ENCODE data around the gene TTC9C.

Gene TTC9C

GRCh38 chr11:62709247-62710000 is 18.9 kb upstream of the TTC9C start:
- CTCF ChIA-PET, result interaction anchor here (0.6 to 4.1 kb wide), 9 partner anchors 11 to 77 kb away, joined by 3 to 20 read pairs (median 5); no protein-coding TSS in a partner anchor
- peaks cover 9 to 44% (median 24%) of the 10 kb centered on the region in 4 experiments for H3K36me3 ChIP-seq (ENCODE audit: control insufficient read depth in 4 of 4, insufficient read depth in 4 of 4, low read length in 3 of 4)

GRCh38 chr11:62710001-62710345 is 18.3 kb upstream of the TTC9C start:
- Histone ChIP-seq H3K4me3 (ENCODE audit: control insufficient read depth in 1 of 7, extremely low read depth in 1 of 7, insufficient read depth in 4 of 7, low read depth in 2 of 7, low read length in 6 of 7) (peak overlapping the region; percentile 28 to 90 (median 82)), H3K27me3 (replicated peaks in 2 of 5; ENCODE audit: control insufficient read depth in 4 of 5, insufficient read depth in 5 of 5, low read length in 4 of 5) (no peaks in the 10 kb centered on the region), H3K36me3 (ENCODE audit: control insufficient read depth in 4 of 4, insufficient read depth in 4 of 4, low read length in 3 of 4) (peaks cover 11 to 48% (median 29%) of the 10 kb centered on the region in 4 experiments), H3K27ac (ENCODE audit: insufficient read depth in 1 of 2, low read depth in 1 of 2, low read length in 2 of 2, poor library complexity in 1 of 2, severe bottlenecking in 2 of 2) (peak overlapping the region; percentile 93 to 97), H3K9me3 (ENCODE audit: control extremely low read depth in 1 of 5, control insufficient read depth in 4 of 5, insufficient read depth in 2 of 5, low read depth in 1 of 5, low read length in 4 of 5) (no peaks in the 10 kb centered on the region), H3K4me1 (ENCODE audit: control extremely low read depth in 1 of 4, control insufficient read depth in 4 of 4, insufficient read depth in 4 of 4, low read length in 3 of 4) (peaks cover 5 to 50% (median 39%) of the 10 kb centered on the region in 4 experiments)
- ChIA-PET CTCF (interaction anchor here (1.2 to 4.1 kb wide), 4 partner anchors 14 to 61 kb away, joined by 3 to 18 read pairs (median 6); no protein-coding TSS in a partner anchor), POLR2A (interaction anchor here (0.9 to 2.5 kb wide), 5 partner anchors 18 to 131 kb away, joined by 3 to 22 read pairs (median 6); partner anchors contain the start of genes HNRNPUL2, LBHD1, STX5 and TTC9C)
- WGBS (ENCODE audit: insufficient coverage), result 61% methylated on average over 7 of the region's 7 CpGs
- DNase-seq, result no peak

More at GRCh38 chr11:62709247-62710000, 18.9 kb upstream of the TTC9C start:
- WGBS (ENCODE audit: insufficient coverage), result under 1% methylated on average over 41 of the region's 47 CpGs
- Histone ChIP-seq H3K27ac (ENCODE audit: insufficient read depth in 1 of 2, low read depth in 1 of 2, low read length in 2 of 2, poor library complexity in 1 of 2, severe bottlenecking in 2 of 2) (peak overlapping the region; percentile 93 to 97), H3K9me3 (ENCODE audit: control extremely low read depth in 1 of 5, control insufficient read depth in 4 of 5, insufficient read depth in 2 of 5, low read depth in 1 of 5, low read length in 4 of 5) (no peaks in the 10 kb centered on the region), H3K4me1 (ENCODE audit: control extremely low read depth in 1 of 4, control insufficient read depth in 4 of 4, insufficient read depth in 4 of 4, low read length in 3 of 4) (peaks cover 8 to 56% (median 44%) of the 10 kb centered on the region in 4 experiments), H3K4me3 (ENCODE audit: control insufficient read depth in 1 of 7, extremely low read depth in 1 of 7, insufficient read depth in 4 of 7, low read depth in 2 of 7, low read length in 6 of 7) (peak overlapping the region; percentile 61 to 90 (median 82)), H3K27me3 (replicated peaks in 2 of 5; ENCODE audit: control insufficient read depth in 4 of 5, insufficient read depth in 5 of 5, low read length in 4 of 5) (no peaks in the 10 kb centered on the region)
- DNase-seq, result peak; percentile 99 to 100 (median 100)
- POLR2A ChIA-PET, result interaction anchor here (0.9 to 2.5 kb wide), 6 partner anchors 18 to 132 kb away, joined by 3 to 22 read pairs (median 6); partner anchors contain the start of genes HNRNPUL2, LBHD1, STX5 and TTC9C

GRCh38 chr11:62712276-62712812 is 15.9 kb upstream of the TTC9C start:
- Histone ChIP-seq H3K4me1 (ENCODE audit: control extremely low read depth in 1 of 4, control insufficient read depth in 4 of 4, insufficient read depth in 4 of 4, low read length in 3 of 4) (peaks cover 2 to 32% (median 23%) of the 10 kb centered on the region in 4 experiments), H3K27me3 (replicated peaks in 2 of 5; ENCODE audit: control insufficient read depth in 4 of 5, insufficient read depth in 5 of 5, low read length in 4 of 5) (no peaks in the 10 kb centered on the region), H3K27ac (ENCODE audit: insufficient read depth in 1 of 2, low read depth in 1 of 2, low read length in 2 of 2, poor library complexity in 1 of 2, severe bottlenecking in 2 of 2) (peak overlapping the region in 1 of 2 experiments; percentile 36), H3K4me3 (ENCODE audit: control insufficient read depth in 1 of 7, extremely low read depth in 1 of 7, insufficient read depth in 4 of 7, low read depth in 2 of 7, low read length in 6 of 7) (no peak overlapping the region), H3K36me3 (ENCODE audit: control insufficient read depth in 4 of 4, insufficient read depth in 4 of 4, low read length in 3 of 4) (peaks cover 24 to 70% (median 52%) of the 10 kb centered on the region in 4 experiments), H3K9me3 (ENCODE audit: control extremely low read depth in 1 of 5, control insufficient read depth in 4 of 5, insufficient read depth in 2 of 5, low read depth in 1 of 5, low read length in 4 of 5) (no peaks in the 10 kb centered on the region)
- DNase-seq, result no peak
- POLR2A ChIA-PET, result interaction anchor here (0.5 kb wide), 1 partner anchor 15 kb away, joined by 3 read pairs; no protein-coding TSS in a partner anchor
- CTCF ChIA-PET, result interaction anchor here (0.8 to 2.5 kb wide), 4 partner anchors 12 to 151 kb away, joined by 3 to 8 read pairs (median 3); no protein-coding TSS in a partner anchor
- WGBS (ENCODE audit: insufficient coverage), result 100% methylated on average over 3 of the region's 6 CpGs

GRCh38 chr11:62712861-62713260 is 15.4 kb upstream of the TTC9C start:
- no peak for DNase-seq
- 90% methylated on average over 3 of the region's 3 CpGs for WGBS (ENCODE audit: insufficient coverage)
- peaks cover 29 to 74% (median 57%) of the 10 kb centered on the region in 4 experiments for H3K36me3 ChIP-seq (ENCODE audit: control insufficient read depth in 4 of 4, insufficient read depth in 4 of 4, low read length in 3 of 4)
- no peaks in the 10 kb centered on the region for H3K27me3 ChIP-seq (replicated peaks in 2 of 5; ENCODE audit: control insufficient read depth in 4 of 5, insufficient read depth in 5 of 5, low read length in 4 of 5)
- ChIA-PET CTCF (interaction anchor here (0.8 to 2.5 kb wide), 4 partner anchors 11 to 151 kb away, joined by 3 to 8 read pairs (median 3); no protein-coding TSS in a partner anchor), POLR2A (interaction anchor here (0.5 kb wide), 1 partner anchor 15 kb away, joined by 3 read pairs; no protein-coding TSS in a partner anchor)
- peaks cover 2 to 27% (median 21%) of the 10 kb centered on the region in 4 experiments for H3K4me1 ChIP-seq (ENCODE audit: control extremely low read depth in 1 of 4, control insufficient read depth in 4 of 4, insufficient read depth in 4 of 4, low read length in 3 of 4)
- H3K9me3 ChIP-seq (ENCODE audit: control extremely low read depth in 1 of 5, control insufficient read depth in 4 of 5, insufficient read depth in 2 of 5, low read depth in 1 of 5, low read length in 4 of 5), result no peaks in the 10 kb centered on the region
- peak overlapping the region in 1 of 2 experiments; percentile 36 for H3K27ac ChIP-seq (ENCODE audit: insufficient read depth in 1 of 2, low read depth in 1 of 2, low read length in 2 of 2, poor library complexity in 1 of 2, severe bottlenecking in 2 of 2)
- H3K4me3 ChIP-seq (ENCODE audit: control insufficient read depth in 1 of 7, extremely low read depth in 1 of 7, insufficient read depth in 4 of 7, low read depth in 2 of 7, low read length in 6 of 7), result no peak overlapping the region

- Histone ChIP-seq H3K9me3 (ENCODE audit: control extremely low read depth in 1 of 5, control insufficient read depth in 4 of 5, insufficient read depth in 2 of 5, low read depth in 1 of 5, low read length in 4 of 5) (no peaks in the 10 kb centered on the region), H3K27ac (ENCODE audit: insufficient read depth in 1 of 2, low read depth in 1 of 2, low read length in 2 of 2, poor library complexity in 1 of 2, severe bottlenecking in 2 of 2) (peak overlapping the region in 1 of 2 experiments; percentile 36), H3K36me3 (ENCODE audit: control insufficient read depth in 4 of 4, insufficient read depth in 4 of 4, low read length in 3 of 4) (peaks cover 29 to 79% (median 62%) of the 10 kb centered on the region in 4 experiments), H3K27me3 (replicated peaks in 2 of 5; ENCODE audit: control insufficient read depth in 4 of 5, insufficient read depth in 5 of 5, low read length in 4 of 5) (no peaks in the 10 kb centered on the region), H3K4me1 (ENCODE audit: control extremely low read depth in 1 of 4, control insufficient read depth in 4 of 4, insufficient read depth in 4 of 4, low read length in 3 of 4) (peaks cover 2 to 22% (median 17%) of the 10 kb centered on the region in 4 experiments), H3K4me3 (ENCODE audit: control insufficient read depth in 1 of 7, extremely low read depth in 1 of 7, insufficient read depth in 4 of 7, low read depth in 2 of 7, low read length in 6 of 7) (no peak overlapping the region)
- POLR2A ChIA-PET, result interaction anchor here (0.5 kb wide), 1 partner anchor 14 kb away, joined by 3 read pairs; no protein-coding TSS in a partner anchor
- no peak for DNase-seq
- 100% methylated on average over 2 of the region's 2 CpGs for WGBS (ENCODE audit: insufficient coverage)
- CTCF ChIA-PET, result interaction anchor here (0.8 to 2.5 kb wide), 3 partner anchors 11 to 150 kb away, joined by 3 to 8 read pairs (median 3); no protein-coding TSS in a partner anchor
Observed at GRCh38 chr11:62713343-62713742, 14.9 kb upstream of the TTC9C start.

GRCh38 chr11:62715150-62716130 is 12.8 kb upstream of the TTC9C start:
- Histone ChIP-seq H3K27ac (ENCODE audit: insufficient read depth in 1 of 2, low read depth in 1 of 2, low read length in 2 of 2, poor library complexity in 1 of 2, severe bottlenecking in 2 of 2) (no peak overlapping the region), H3K27me3 (replicated peaks in 2 of 5; ENCODE audit: control insufficient read depth in 4 of 5, insufficient read depth in 5 of 5, low read length in 4 of 5) (no peaks in the 10 kb centered on the region), H3K4me1 (ENCODE audit: control extremely low read depth in 1 of 4, control insufficient read depth in 4 of 4, insufficient read depth in 4 of 4, low read length in 3 of 4) (peaks cover 0 to 4% (median 2%) of the 10 kb centered on the region in 4 experiments), H3K36me3 (ENCODE audit: control insufficient read depth in 4 of 4, insufficient read depth in 4 of 4, low read length in 3 of 4) (peaks cover 40 to 93% (median 78%) of the 10 kb centered on the region in 4 experiments), H3K4me3 (ENCODE audit: control insufficient read depth in 1 of 7, extremely low read depth in 1 of 7, insufficient read depth in 4 of 7, low read depth in 2 of 7, low read length in 6 of 7) (no peak overlapping the region), H3K9me3 (ENCODE audit: control extremely low read depth in 1 of 5, control insufficient read depth in 4 of 5, insufficient read depth in 2 of 5, low read depth in 1 of 5, low read length in 4 of 5) (no peaks in the 10 kb centered on the region)
- CTCF ChIA-PET, result interaction anchor here (0.5 to 1.9 kb wide), 4 partner anchors 9 to 146 kb away, joined by 3 to 6 read pairs (median 4); partner anchors contain the start of gene HNRNPUL2
- WGBS (ENCODE audit: insufficient coverage), result over 99% methylated on average over 16 of the region's 24 CpGs
- DNase-seq, result no peak
- POLR2A ChIA-PET, result interaction anchor here (1.2 kb wide), 1 partner anchor 126 kb away, joined by 3 read pairs; no protein-coding TSS in a partner anchor

Data from common myeloid progenitor, CD34-positive (primary cell).